Fibroblast of lung (primary cell): ENCODE results near the gene NFAM1. TPM values are rescaled to one million over a fixed set of nuclear protein-coding genes. Genes with fewer than 3 reads are reported as not detected.

Experiments used
- DNase-seq, 2 donors: peaks; one replicate each; pipeline versions ENCODE4 v3.0.0 to v3.0.0-alpha.2; 2010; ENCODE audit warnings: low read depth in 2 of 2
- H2AFZ ChIP-seq: 2 replicates; pipeline ENCODE4 v1.5.1; 2012; ENCODE audit warnings: low read length, control low read depth, inconsistent platforms
- H3K27ac ChIP-seq: 2 replicates; pipeline ENCODE4 v1.5.1; 2011; ENCODE audit warnings: low read length, control low read depth; ENCODE audit not compliant: insufficient read depth
- H3K27me3 ChIP-seq: 2 replicates; pipeline ENCODE4 v1.5.1; 2011; ENCODE audit warnings: mild to moderate bottlenecking, low read length; ENCODE audit not compliant: control insufficient read depth, insufficient read depth
- H3K36me3 ChIP-seq: 2 replicates; pipeline ENCODE4 v1.5.1; 2011; ENCODE audit warnings: low read length; ENCODE audit not compliant: control insufficient read depth, insufficient read depth
- H3K4me1 ChIP-seq: 2 replicates; pipeline ENCODE4 v1.5.1; 2011; ENCODE audit warnings: low read length; ENCODE audit not compliant: control insufficient read depth, insufficient read depth; ENCODE audit errors: extremely low read depth
- H3K4me2 ChIP-seq: 2 replicates; pipeline ENCODE4 v1.5.1; 2011; ENCODE audit warnings: low read length, control low read depth; ENCODE audit not compliant: insufficient read depth; ENCODE audit errors: extremely low read depth
- H3K4me3 ChIP-seq, 4 experiments: fragments of 200-600 bp in 1 of 4; sonication (generic) in 1 of 4; replicated peaks in 1 of 4; 2 replicates each; pipeline ENCODE4 v1.5.1; 2011 to 2016; ENCODE audit warnings: low read length in 4 of 4, low read depth in 3 of 4, mild to moderate bottlenecking in 3 of 4, control low read depth in 2 of 4, inconsistent platforms in 1 of 4, mixed read lengths in 1 of 4; ENCODE audit not compliant: insufficient read depth in 1 of 4; ENCODE audit errors: control extremely low read depth in 1 of 4
- H3K79me2 ChIP-seq: 2 replicates; pipeline ENCODE4 v1.5.1; 2012; ENCODE audit warnings: mild to moderate bottlenecking, low read length, inconsistent platforms; ENCODE audit not compliant: control insufficient read depth, insufficient read depth
- H3K9ac ChIP-seq: 2 replicates; pipeline ENCODE4 v1.5.1; 2011; ENCODE audit warnings: mild to moderate bottlenecking, low read length, control low read depth; ENCODE audit not compliant: insufficient read depth
- H3K9me3 ChIP-seq: 2 replicates; pipeline ENCODE4 v1.5.1; 2012; ENCODE audit warnings: low read depth, low read length; ENCODE audit not compliant: control insufficient read depth, insufficient read depth
- H4K20me1 ChIP-seq: 2 replicates; pipeline ENCODE4 v1.5.1; 2011; ENCODE audit warnings: low read length; ENCODE audit not compliant: control insufficient read depth, insufficient read depth; ENCODE audit errors: extremely low read depth
- EZH2 ChIP-seq: IDR thresholded peaks from 2 replicates; pipeline ENCODE4 v1.5.1; 2012; ENCODE audit warnings: low read length, control low read depth, mild to moderate bottlenecking; ENCODE audit errors: missing control alignments
- polyA plus RNA-seq, 2 donors: library from polyadenylated mRNA; depleted of rRNA in 1 of 2; stranded (reverse) in 1 of 2; unstranded in 1 of 2; fragments of >200 nt; gene quantifications; 2 replicates each; pipeline ENCODE4 v1.2.1, GENCODE V29; 2011 to 2012; ENCODE audit warnings: missing spikeins in 1 of 2
- total RNA-seq: library from RNA; depleted of rRNA; stranded (reverse); fragments of >200 nt; gene quantifications from 2 replicates; pipeline ENCODE4 v1.2.1, GENCODE V29; 2014
- TF ChIP-seq, protein P1 (sequence below), 2 donors: IDR thresholded peaks in 1 of 2; conservative IDR thresholded peaks in 1 of 2; 1 replicate in 1 of 2; 2 replicates in 1 of 2; pipeline ENCODE4 v1.5.1; 2011 to 2012; ENCODE audit warnings: low read length in 2 of 2, control low read depth in 1 of 2, inconsistent platforms in 1 of 2, low read depth in 1 of 2, mild to moderate bottlenecking in 1 of 2

Gene NFAM1
- total and polyA plus RNA-seq, 2 donors (not counting 1 experiment from before 2014, with no cell fraction given), result 0.17 TPM; not detected in 1

DNA sequence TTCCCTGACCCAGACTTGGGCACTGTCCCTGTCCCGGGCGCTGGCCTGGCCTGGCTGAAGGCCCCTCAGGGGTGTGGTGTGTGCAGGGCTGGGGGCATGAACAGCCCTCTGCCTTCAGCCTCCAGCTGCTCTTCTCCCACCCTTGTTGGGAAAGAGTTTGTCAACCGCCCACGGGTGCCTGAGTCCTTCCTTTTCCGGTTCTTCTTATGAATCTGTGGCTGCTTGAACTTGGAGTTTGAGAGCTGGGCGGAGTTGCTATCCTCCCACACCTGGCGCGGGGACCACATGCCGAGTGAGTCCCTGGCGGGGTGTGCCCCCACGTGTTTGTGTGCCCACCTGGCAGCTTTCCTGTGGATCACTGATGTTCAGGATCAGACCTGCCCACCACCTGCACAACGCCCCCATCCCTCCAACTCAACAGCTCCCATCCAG lies 13.4 kb downstream of the NFAM1 start:
- no peak for TF ChIP-seq EZH2
- TF ChIP-seq, protein P1, sequence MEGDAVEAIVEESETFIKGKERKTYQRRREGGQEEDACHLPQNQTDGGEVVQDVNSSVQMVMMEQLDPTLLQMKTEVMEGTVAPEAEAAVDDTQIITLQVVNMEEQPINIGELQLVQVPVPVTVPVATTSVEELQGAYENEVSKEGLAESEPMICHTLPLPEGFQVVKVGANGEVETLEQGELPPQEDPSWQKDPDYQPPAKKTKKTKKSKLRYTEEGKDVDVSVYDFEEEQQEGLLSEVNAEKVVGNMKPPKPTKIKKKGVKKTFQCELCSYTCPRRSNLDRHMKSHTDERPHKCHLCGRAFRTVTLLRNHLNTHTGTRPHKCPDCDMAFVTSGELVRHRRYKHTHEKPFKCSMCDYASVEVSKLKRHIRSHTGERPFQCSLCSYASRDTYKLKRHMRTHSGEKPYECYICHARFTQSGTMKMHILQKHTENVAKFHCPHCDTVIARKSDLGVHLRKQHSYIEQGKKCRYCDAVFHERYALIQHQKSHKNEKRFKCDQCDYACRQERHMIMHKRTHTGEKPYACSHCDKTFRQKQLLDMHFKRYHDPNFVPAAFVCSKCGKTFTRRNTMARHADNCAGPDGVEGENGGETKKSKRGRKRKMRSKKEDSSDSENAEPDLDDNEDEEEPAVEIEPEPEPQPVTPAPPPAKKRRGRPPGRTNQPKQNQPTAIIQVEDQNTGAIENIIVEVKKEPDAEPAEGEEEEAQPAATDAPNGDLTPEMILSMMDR (conservative IDR thresholded peaks at IDR 0.05 in 1 of 2, IDR thresholded peaks at IDR 0.05 in 1 of 2; ENCODE audit: low read depth in 1 of 2, low read length in 2 of 2), result no peak
- DNase-seq, result no peak
- Histone ChIP-seq H2AFZ (no peak overlapping the region), H3K36me3 (no peaks in the 10 kb centered on the region), H3K4me1 (no peaks in the 10 kb centered on the region), H3K79me2 (no peaks in the 10 kb centered on the region), H3K27ac (no peak overlapping the region), H4K20me1 (no peaks in the 10 kb centered on the region), H3K4me3 (no peak overlapping the region), H3K9me3 (no peaks in the 10 kb centered on the region), H3K4me2 (no peak overlapping the region), H3K9ac (no peak overlapping the region), H3K27me3 (no peaks in the 10 kb centered on the region)

DNA sequence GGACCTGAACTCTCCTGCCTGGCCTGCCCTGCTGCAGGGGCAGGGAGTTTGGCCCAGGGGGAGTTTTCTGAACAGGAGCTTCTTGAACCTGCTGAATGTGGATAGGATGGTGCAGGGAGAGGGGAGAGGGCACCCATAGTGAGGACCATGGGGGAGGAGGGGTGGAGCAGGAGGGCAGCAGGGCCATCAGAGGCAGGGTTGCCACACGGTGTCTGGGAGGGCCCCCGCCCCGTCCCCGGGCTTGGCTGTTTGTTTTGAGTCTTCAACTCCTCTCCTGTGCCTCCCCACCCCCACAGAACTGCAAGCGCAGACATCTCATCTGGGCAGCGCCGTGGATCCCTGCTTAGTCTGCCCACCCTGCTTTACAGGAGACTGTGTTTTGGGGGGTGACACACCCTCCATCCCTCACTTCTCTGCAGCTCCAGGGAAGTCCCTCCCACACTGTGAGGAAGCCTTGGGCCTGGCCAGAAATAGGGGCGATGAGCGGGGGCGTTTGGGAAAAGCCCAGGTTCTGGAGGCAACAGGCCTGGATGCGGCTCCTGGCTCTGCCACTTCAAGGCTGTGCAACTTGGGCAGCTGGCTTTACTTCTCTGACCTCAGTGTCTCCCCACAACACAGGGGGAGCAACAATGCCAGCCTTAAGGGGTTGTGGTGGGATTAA lies 14.4 kb downstream of the NFAM1 start:
- no peaks in the 10 kb centered on the region for H3K4me1 ChIP-seq
- no peak overlapping the region for H3K9ac ChIP-seq
- no peaks in the 10 kb centered on the region for H4K20me1 ChIP-seq
- H3K27ac ChIP-seq, result no peak overlapping the region
- no peak for TF ChIP-seq EZH2
- TF ChIP-seq, protein P1 (conservative IDR thresholded peaks at IDR 0.05 in 1 of 2, IDR thresholded peaks at IDR 0.05 in 1 of 2; ENCODE audit: low read depth in 1 of 2, low read length in 2 of 2), result no peak
- no peak overlapping the region for H2AFZ ChIP-seq
- H3K9me3 ChIP-seq, result no peaks in the 10 kb centered on the region
- no peak overlapping the region for H3K4me2 ChIP-seq
- no peaks in the 10 kb centered on the region for H3K27me3 ChIP-seq
- no peak overlapping the region for H3K4me3 ChIP-seq
- no peaks in the 10 kb centered on the region for H3K79me2 ChIP-seq
- H3K36me3 ChIP-seq, result no peaks in the 10 kb centered on the region
- no peak for DNase-seq

DNA sequence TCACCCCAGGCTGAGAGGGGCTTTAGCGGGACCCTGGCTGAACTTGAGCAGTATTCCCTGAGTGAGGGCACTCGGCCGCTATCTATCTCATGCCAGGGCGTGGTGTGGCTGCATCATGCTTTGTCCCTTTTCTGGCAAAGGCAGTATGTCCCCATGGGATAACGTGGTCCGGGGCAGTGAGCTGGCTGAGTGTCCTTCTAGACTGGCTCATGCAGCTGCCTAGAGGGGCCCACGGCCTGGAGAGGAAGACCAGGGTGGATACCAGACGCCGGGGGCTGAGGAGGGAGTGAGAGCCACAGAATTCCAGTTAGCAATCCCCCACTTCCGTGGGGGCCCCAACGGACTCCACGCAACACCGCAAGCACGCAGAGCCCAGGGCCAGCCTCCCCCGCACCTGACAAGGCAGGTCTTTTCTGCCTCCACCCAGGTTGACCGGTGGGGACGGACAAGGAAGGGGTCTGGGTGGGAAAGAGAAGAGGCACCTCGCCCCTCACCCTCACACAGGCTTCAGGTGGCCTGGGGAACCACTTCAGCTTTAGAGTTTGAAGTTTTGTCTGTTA lies 15.5 kb downstream of the NFAM1 start:
- no peak overlapping the region for H3K4me2 ChIP-seq
- no peaks in the 10 kb centered on the region for H3K79me2 ChIP-seq
- no peak overlapping the region for H3K4me3 ChIP-seq
- H3K27me3 ChIP-seq, result no peaks in the 10 kb centered on the region
- no peaks in the 10 kb centered on the region for H3K4me1 ChIP-seq
- H3K27ac ChIP-seq, result no peak overlapping the region
- no peak for TF ChIP-seq EZH2
- TF ChIP-seq, protein P1 (conservative IDR thresholded peaks at IDR 0.05 in 1 of 2, IDR thresholded peaks at IDR 0.05 in 1 of 2; ENCODE audit: low read depth in 1 of 2, low read length in 2 of 2), result no peak
- no peak overlapping the region for H2AFZ ChIP-seq
- no peaks in the 10 kb centered on the region for H3K9me3 ChIP-seq
- no peak overlapping the region for H3K9ac ChIP-seq
- no peak for DNase-seq
- no peaks in the 10 kb centered on the region for H4K20me1 ChIP-seq
- no peaks in the 10 kb centered on the region for H3K36me3 ChIP-seq
